Posterior vena cava (tissue), 2 donors: ENCODE results near the gene BAG5. TPM values are rescaled to one million over a fixed set of nuclear protein-coding genes. Genes with fewer than 3 reads are reported as not detected.

Experiments used
- DNase-seq: peaks from one replicate; pipeline ENCODE4 v3.0.0-alpha.2; 2020; ENCODE audit warnings: low spot score
- intact Hi-C, 2 donors: fragments of 100-400 bp; cut with DNase I; formaldehyde crosslinking; loops; one replicate each; pipeline versions ENCODE4 v1.14.1 to v1.14.2; 2022 to 2023
- total RNA-seq, 2 donors: library from RNA; stranded (reverse); fragmentation: NEBNext Ultra II Directional; extraction: Animal tissue kit (Norgen Biotek cat#: 25700); gene quantifications; one replicate each; pipeline ENCODE4 v1.2.1, GENCODE V29; 2021
- donor health status: DM: yes; HTN: yes; CAD: no.
- donor health status: DM: yes; HTN: yes; CAD: no.

BAG5 gene
- total RNA-seq, 2 donors from 2014 or later: 29.0 to 30.4 TPM

DNA sequence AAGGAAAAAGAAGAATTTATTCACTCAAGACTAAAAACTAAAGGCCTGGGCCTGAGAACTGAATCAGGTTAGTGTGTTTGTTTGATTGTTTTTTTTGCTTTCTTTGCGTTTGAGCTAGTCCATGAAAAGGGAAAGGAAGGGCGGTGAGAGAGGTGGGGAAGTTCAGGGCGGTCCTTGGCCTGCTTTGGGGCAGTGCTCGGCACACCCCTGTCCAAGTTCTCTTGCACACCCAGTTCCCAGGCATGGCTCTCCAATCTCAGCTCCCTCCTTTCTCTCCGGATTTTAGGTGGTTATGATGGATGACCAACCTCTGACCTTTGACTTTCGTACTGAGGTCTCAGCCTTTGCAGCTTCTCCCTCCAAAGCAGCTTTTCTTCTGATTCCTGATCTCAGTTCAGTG, 11.6 kb upstream of the BAG5 start:
- no peak for DNase-seq
- intact Hi-C loops: loop anchor here in 1 of 2 donors (10.0 kb wide), 1 partner anchor 111 kb away; no protein-coding TSS in a partner anchor

DNA sequence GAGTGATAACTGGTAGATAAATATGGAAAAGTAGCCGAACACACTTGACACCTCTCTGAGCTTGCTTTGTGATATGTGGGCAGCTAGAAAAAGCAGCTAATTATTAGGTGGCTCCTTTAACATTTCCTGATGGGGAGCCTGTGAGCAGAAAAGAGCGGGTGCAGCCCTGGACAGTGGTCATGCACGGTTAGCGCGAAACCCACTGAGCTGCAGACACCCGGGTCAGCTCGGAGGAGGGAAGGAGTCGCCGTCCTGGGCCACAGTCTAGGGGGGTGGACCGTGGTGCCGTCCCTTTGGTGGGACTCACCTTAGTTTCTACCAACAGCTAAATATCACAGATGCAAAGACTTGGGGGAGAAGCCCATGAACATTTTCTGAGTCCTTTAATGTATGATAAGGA, 7.0 kb upstream of the BAG5 start:
- intact Hi-C loops: no loop called here
- DNase-seq: no peak

- intact Hi-C loops: no loop called here
- DNase-seq: no peak
Observed at GRCh38 chr14:103568952-103569351, 6.5 kb upstream of the BAG5 start.

DNA sequence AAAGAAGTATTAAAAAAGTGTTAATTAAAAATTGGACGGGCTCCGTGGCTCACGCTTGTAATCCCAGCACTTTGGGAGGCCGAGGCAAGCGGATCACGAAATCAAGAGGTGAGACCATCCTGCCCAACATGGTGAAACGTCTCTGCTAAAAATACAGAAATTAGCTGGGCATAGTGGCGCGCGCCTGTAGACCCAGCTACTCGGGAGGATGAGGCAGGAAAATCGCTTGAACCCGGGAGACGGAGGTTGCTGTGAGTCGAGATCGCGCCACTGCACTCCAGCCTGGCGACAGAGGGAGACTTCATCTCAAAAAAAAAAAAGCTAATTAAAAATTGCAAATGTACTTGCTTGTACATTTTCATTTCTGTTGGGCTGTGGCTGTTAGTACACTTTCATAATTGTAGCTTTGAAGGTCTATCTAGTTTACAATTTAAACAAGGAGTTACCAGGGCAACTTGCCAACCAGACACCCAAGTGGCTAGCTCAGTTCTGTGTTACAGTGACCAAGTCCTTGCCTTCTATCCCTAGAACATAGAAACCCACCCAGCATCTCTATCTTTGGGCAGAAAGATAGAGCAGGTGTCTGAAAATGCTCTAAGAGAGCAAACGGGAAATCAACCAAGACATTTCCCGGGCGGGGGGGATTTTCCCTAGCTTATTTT, 1.5 kb upstream of the BAG5 start:
- DNase-seq: no peak
- intact Hi-C loops: loop anchor here in 1 of 2 donors (5.0 kb wide), 1 partner anchor 932 kb away; no protein-coding TSS in a partner anchor

- intact Hi-C loops: loop anchor here in 1 of 2 donors (5.0 kb wide), 1 partner anchor 931 kb away; no protein-coding TSS in a partner anchor
- DNase-seq: no peak
Observed at GRCh38 chr14:103563226-103563620, 766 bp upstream of the BAG5 start.

DNA sequence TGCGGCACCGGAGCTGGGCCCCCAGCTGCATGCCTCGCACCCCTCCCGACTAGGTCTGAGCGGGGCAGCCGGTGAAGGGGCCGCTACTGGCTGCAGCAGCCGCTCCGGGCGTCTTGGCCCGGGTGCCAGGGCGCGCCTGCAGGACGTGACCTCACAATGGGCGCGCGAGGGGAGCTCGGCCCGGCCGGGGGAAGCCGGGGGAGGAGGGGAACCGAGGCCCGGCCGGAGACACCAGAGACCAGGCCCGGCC, 353 bp downstream of the BAG5 start:
- peak; percentile 91 for DNase-seq

GRCh38 chr14:103561381-103562178, 877 bp downstream of the BAG5 start:
- intact Hi-C loops: loop anchor here in 1 of 2 donors (5.0 kb wide), 1 partner anchor 929 kb away; no protein-coding TSS in a partner anchor
- peak; percentile 88 for DNase-seq

More for the DNA sequence above, 353 bp downstream of the BAG5 start:
- intact Hi-C loops: loop anchor here in 1 of 2 donors (5.0 kb wide), 1 partner anchor 930 kb away; no protein-coding TSS in a partner anchor

DNA sequence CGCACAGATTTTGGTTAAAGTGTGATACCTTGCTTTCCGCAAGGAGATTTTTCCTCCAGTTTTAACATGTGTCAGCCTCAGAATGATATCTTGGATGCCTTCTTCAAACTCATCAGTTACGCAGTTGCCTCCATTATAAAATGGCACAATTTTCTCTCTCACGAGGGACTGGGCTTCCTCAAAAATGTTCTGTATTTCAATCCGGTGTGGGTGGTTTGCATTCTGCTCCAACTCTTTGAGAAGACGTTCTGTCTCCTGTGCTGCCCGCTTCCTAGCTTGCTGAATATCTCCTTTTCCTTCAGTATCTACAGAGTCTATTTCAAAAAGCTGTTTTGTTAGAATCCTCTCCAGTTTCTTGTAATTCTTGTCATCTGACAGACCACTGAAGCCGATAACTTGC, 1.8 kb downstream of the BAG5 start:
- intact Hi-C loops: loop anchor here in 1 of 2 donors (5.0 kb wide), 1 partner anchor 928 kb away; no protein-coding TSS in a partner anchor
- no peak for DNase-seq

DNA sequence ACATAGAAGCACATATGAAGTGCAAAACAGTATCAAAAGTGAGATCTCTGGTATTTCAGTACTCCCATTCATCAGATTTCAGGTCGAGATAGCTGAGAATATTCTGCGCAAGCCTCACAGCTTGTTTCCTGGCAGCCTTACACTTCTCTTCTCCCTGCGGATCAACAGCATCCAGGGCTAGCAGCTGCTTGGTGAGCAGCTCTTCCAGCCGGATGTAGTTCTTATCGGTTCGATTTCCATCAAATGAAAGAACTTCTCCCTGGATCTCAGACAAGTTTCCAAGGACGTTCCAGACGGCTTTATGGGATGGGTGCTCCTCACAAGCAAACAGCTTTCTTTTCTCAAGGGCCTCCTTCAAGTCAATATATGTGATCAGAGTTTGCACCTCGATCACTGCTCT, 2.7 kb downstream of the BAG5 start:
- intact Hi-C loops: loop anchor here in 1 of 2 donors (5.0 kb wide), 1 partner anchor 927 kb away; no protein-coding TSS in a partner anchor
- DNase-seq: no peak

- intact Hi-C loops: no loop called here
- DNase-seq: peak; percentile 80
Observed at GRCh38 chr14:103558071-103558882, 4.2 kb downstream of the BAG5 start.

DNA sequence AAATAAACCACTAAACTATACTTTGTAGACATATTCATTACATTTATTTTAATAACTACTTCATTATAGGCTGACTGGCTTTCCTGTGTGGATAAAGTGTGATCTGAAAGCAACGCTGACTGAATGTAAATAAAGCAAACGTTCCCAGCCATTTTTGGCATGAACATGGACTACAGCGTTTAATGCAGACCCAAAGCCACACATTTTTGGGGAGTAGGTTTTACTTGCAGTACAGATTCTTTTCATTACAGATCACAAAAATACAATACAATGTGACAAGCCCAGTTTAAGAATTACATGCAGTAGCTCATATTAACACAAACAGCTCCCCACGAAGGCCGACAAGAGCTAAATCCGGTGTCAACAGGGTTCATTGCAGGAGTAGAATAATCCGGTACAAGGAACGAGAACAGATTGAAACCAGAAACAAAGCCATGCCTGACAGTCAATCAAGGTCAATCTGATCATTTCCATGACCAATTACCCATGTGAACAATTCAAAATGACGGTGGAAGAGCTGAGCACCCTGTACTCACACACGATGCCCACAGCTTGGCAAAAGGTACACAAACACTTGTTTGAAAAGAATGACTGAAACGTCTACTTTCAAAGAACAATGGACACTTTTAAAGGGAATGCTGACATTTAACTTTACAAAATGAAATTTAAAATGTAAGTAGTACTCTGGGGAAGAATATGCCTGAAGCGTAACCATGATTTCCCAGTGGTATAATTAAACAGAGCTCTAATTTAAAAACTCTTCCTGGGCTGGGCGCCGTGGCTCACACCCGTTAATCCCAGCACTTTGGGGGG, 5.3 kb downstream of the BAG5 start:
- no peak for DNase-seq
- intact Hi-C loops: no loop called here

DNA sequence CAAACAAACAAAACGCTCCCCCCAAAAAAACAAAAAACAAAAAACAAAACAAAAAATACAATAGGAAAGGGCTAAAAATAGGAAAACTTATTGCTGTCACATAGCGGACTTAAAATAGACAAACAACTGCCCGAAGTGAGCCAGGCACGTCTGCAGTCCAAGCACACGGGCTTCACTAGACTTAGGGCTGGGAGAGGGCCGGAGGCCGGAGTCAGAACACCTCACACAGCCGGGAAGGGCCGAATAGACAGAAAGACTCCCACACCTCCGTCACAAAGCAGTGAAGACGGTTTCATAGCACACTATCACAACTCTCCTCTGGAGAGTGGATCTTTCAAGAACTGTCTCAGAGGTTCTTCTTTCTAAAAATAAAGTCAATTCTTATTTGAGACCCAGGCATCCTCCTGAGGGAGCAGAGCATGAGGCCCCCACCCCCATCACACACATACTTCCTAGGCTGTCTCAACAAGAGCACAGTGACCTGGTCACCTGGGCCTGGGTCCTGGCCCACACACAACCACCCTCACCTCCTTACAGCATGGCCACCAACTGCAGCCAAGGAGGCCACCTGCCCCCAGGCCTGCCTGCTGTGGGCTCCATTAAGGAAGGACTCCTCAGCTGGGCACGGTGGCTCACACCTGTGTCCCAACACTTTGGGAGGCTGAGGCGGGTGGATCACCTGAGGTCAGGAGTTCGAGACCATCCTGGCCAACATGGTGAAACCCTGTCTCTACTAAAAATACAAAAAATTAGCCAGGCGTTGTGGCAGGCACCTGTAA, 6.7 kb downstream of the BAG5 start:
- no peak for DNase-seq
- intact Hi-C loops: no loop called here

DNA sequence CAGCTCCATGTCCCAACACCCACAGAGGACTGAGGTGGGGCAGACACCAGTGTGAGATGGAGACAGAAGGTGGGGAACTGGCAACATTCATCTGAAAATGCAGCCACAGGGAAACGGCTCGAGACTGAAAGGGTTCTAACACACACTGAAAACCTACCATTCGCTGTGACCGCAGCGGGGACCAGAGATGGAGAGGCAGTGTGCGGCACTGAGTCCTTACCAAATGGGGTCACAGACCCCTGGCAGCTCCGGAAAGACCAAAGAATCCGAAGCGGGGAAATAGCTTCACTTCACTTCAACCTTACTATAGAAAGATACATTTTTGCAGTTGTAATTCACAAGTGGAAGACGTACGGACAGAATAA, 9.6 kb downstream of the BAG5 start:
- no peak for DNase-seq

DNA sequence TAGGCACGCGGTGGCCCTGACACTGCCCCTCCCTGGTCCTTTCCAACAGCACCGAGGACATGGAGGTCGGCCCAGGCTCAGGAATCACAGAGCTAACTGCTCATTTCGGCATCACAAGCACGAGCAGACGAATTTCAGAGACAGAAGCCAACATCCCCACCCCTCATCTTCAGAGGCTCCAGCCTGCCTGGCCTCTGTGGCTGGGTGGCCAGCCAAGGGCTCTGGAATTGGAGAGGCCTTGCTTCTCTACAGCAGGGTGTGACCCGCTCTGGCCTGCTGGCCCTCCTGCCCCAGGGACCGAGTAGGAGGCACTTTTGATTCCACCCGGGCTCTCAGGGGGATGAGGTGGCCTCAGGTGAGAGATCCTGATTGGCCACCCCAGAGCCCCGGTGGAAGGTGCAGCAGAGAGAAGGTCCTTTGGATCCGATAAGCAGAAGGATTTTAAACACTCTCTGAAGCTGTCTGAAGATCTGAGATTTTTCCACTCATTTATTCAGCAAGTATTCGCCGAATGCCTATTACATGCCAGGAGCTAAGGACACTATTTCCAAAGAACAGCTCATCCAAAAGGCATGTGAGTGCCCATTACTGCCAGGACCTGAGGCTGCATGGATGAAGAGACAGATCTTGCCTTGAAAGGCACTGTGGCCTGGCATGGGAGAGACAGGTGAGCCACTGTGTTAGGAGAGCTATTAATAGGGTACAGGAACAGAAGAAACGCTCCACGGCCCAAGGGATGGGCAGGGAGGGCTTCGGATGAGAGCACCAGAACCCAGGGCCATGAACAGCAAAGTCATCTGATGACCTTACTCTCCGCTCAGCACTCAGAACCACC, 10.2 kb downstream of the BAG5 start:
- intact Hi-C loops: loop anchor here in 1 of 2 donors (5.0 kb wide), 1 partner anchor 35 kb away; no protein-coding TSS in a partner anchor
- peak; percentile 88 for DNase-seq

More for the DNA sequence above, 9.6 kb downstream of the BAG5 start:
- intact Hi-C loops: loop anchor here in 1 of 2 donors (5.0 kb wide), 1 partner anchor 36 kb away; no protein-coding TSS in a partner anchor

DNA sequence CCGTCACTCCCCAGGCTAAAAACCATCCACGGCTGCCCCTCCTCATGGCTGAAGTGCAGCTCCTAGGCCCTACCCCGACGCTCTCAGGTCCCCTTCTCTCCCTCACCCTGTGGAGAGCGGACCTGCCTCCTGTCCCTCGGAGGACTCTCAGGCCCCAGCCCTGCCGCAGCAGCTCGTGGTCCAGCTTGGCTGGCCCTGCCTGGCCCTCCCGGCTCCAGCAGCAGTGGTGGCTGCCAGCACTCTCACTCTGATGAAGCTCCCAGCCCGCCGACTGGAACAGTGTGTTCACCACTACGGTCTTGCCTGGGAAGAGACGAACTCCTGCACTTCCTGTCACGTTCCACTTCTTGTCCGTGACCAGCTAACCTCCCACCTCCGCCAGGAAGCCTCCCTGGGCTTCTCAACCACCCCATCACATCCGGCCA, 11.1 kb downstream of the BAG5 start:
- peak; percentile 93 for DNase-seq
- intact Hi-C loops: loop anchor here in 1 of 2 donors (5.0 kb wide), 1 partner anchor 34 kb away; no protein-coding TSS in a partner anchor

DNA sequence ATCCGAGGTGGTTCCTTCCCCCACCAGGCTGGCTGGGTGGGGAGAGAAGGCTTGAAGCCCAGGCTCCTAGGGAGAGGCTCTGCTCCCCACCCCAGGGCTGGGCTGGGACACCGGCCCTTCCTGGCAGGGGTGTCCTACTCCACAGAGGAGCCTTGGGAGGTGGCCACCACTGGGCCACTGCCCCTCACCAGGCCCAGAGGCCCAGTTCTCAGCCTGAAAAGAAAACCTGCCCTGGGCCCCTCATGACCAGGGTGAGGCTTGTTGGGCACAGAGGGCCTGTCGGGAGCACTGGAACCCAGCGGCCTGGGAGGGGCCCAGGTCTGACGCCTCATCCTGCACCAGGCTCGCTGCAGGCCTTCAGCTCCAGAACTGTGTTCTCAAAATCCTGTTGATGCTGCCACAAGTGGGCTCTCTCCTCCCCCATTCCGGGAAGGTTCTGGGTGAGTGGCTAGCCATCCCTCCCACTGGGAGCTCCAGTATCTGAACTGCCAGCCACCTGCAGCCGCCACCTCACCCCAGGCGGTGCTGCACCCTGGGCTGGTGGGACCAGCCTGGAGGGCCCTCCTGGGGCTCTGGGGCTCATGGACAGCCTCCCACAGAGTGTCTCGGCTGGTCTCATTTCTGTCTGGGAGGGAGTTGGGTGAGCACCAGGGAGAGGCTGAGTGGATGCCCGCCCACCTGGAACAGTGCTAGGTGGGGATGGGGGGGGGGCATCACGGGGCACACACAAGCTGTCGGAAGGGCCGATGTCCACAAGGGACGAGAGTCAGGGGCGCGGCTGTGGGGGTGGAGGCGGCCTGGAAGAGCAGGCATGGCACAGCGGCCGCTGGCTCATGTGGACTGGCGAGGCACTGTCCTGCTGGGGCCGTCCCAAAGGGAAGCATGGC, 11.8 kb downstream of the BAG5 start:
- intact Hi-C loops: loop anchor here in 1 of 2 donors (5.0 kb wide), 1 partner anchor 33 kb away; no protein-coding TSS in a partner anchor
- peak; percentile 85 for DNase-seq
